HG03520 (cell line): ENCODE data around the gene RAB6A.

ENCODE experiments used
- ATAC-seq: cut with Tn5 transposase; IDR thresholded peaks from one replicate; pipeline ENCODE4 v1.9.1; 2021; ENCODE audit warnings: mild to moderate bottlenecking, moderate library complexity; ENCODE audit not compliant: unreplicated experiment

The RAB6A gene

GRCh38 chr11:73633999-73634398, 126.9 kb downstream of the RAB6A start:
- ATAC-seq, result no peak

- no peak for ATAC-seq
Measured at GRCh38 chr11:73632996-73633395, 127.9 kb downstream of the RAB6A start.

GRCh38 chr11:73629907-73630306, 131.0 kb downstream of the RAB6A start:
- ATAC-seq, result no peak

- ATAC-seq, result no peak
Measured at GRCh38 chr11:73625696-73626318, 135.1 kb downstream of the RAB6A start.
